Measurements from ENCODE around the gene MCHR1.

Gene MCHR1

DNA sequence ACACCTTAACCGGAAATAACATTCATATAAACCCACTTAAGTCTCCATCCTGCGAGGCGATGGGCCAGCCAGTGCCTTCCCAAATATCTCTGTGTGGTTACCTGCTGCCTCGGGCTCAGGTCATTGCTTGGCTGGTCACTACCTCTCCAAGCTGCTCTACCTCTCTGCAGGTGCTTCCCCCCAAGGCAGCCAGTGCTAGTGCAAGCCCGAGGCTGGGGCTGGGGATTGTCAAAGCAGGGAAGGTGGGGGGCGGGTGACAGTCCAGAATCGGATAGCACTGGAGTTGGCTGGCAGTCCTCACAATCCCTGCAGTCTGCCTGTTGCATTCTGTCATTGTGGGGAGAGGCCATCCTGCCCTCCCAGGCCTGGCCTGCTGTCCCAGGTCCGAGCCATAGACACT lies 11.1 kb downstream of the MCHR1 start:
- no peak for DNase-seq (ENCODE audit: low read depth, low spot score)
- H3K36me3 ChIP-seq (ENCODE audit: insufficient read depth, low read length), result no peaks in the 10 kb centered on the region
- no peak overlapping the region for H3K9ac ChIP-seq (ENCODE audit: insufficient read length)
- no peak overlapping the region for H3K27ac ChIP-seq
- TF ChIP-seq FOXP2 (optimal IDR thresholded peaks at IDR 0.05; ENCODE audit: control extremely low read depth, extremely low read length, insufficient read depth) (no peak), EZH2 (IDR thresholded peaks at IDR 0.05) (no peak), POLR2AphosphoS5 (IDR thresholded peaks at IDR 0.05; ENCODE audit: borderline replicate concordance, low read depth, low read length) (no peak)
- no peak overlapping the region for H3K4me3 ChIP-seq
- no peaks in the 10 kb centered on the region for H3K9me3 ChIP-seq (ENCODE audit: low read depth, low read length)

DNA sequence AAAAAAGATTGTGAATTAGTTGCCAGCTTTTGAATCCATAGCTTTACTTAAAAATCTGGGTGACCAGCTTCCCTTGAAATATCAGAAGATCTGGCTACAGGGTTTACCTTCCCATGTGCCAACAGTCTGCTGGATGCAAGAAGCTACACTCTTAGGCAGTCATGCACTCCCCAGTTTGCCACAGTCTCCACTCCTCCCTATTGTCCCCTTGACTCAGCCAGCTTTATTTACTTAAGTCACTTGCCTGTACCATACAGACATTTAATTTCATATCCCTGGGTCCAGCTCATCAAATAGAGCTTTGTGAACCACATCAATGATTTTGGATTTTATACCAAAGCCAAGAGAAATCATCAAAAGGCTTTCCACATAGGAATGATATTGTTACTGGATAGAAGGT lies 12.2 kb downstream of the MCHR1 start:
- Histone ChIP-seq H3K27ac (no peak overlapping the region), H3K4me3 (no peak overlapping the region), H3K9me3 (ENCODE audit: low read depth, low read length) (no peaks in the 10 kb centered on the region), H3K9ac (ENCODE audit: insufficient read length) (no peak overlapping the region), H3K36me3 (ENCODE audit: insufficient read depth, low read length) (no peaks in the 10 kb centered on the region)
- no peak for DNase-seq (ENCODE audit: low read depth, low spot score)
- TF ChIP-seq POLR2AphosphoS5 (IDR thresholded peaks at IDR 0.05; ENCODE audit: borderline replicate concordance, low read depth, low read length) (no peak), FOXP2 (optimal IDR thresholded peaks at IDR 0.05; ENCODE audit: control extremely low read depth, extremely low read length, insufficient read depth) (no peak), EZH2 (IDR thresholded peaks at IDR 0.05) (no peak)

DNA sequence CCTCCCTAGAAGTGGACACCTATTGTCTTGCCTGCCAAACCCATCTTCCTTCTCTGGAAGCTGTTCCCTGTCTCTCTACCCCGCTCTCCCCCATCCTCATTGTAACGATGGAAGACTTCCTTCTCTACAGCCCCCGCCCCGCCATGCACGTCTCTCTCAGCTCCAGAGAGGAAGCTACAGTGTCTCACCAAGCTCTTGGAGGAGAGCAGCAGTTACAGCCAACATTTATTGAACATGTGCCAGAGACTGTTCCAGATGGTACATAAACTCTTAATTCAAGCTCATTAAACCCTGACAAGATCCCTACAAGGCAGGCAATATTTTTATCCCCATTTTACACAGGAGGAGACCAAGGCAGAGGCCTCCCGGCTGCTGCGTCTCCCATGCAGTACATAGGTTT lies 15.1 kb downstream of the MCHR1 start:
- H3K9ac ChIP-seq (ENCODE audit: insufficient read length), result no peak overlapping the region
- no peaks in the 10 kb centered on the region for H3K36me3 ChIP-seq (ENCODE audit: insufficient read depth, low read length)
- H3K4me3 ChIP-seq, result no peak overlapping the region
- H3K9me3 ChIP-seq (ENCODE audit: low read depth, low read length), result no peaks in the 10 kb centered on the region
- no peak for TF ChIP-seq FOXP2 (optimal IDR thresholded peaks at IDR 0.05; ENCODE audit: control extremely low read depth, extremely low read length, insufficient read depth)
- TF ChIP-seq POLR2AphosphoS5 (IDR thresholded peaks at IDR 0.05; ENCODE audit: borderline replicate concordance, low read depth, low read length), result no peak
- TF ChIP-seq EZH2 (IDR thresholded peaks at IDR 0.05), result no peak
- H3K27ac ChIP-seq, result no peak overlapping the region
- no peak for DNase-seq (ENCODE audit: low read depth, low spot score)

DNA sequence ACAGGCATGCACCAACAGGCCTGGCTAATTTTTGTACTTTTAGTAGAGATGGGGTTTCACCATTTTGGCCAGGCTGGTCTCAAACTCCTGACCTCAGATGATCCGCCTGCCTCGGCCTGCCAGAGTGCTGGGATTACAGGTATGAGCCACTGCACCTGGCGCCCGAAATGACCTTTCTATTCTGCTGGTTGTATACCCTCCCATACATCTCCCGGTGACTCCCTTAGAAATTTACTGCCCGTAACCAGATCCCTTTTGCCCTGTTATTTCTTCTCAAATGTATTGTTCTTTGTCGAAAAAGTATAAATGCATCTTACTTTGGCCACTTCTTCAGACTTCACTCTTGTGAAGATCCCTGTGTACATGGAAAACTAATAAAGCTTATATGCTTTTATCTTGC lies 22.0 kb downstream of the MCHR1 start:
- Histone ChIP-seq H3K9ac (ENCODE audit: insufficient read length) (no peak overlapping the region), H3K9me3 (ENCODE audit: low read depth, low read length) (no peaks in the 10 kb centered on the region), H3K4me3 (no peak overlapping the region), H3K36me3 (ENCODE audit: insufficient read depth, low read length) (no peaks in the 10 kb centered on the region), H3K27ac (no peak overlapping the region)
- no peak for TF ChIP-seq FOXP2 (optimal IDR thresholded peaks at IDR 0.05; ENCODE audit: control extremely low read depth, extremely low read length, insufficient read depth)
- no peak for TF ChIP-seq POLR2AphosphoS5 (IDR thresholded peaks at IDR 0.05; ENCODE audit: borderline replicate concordance, low read depth, low read length)
- TF ChIP-seq EZH2 (IDR thresholded peaks at IDR 0.05), result no peak
- DNase-seq (ENCODE audit: low read depth, low spot score), result no peak

DNA sequence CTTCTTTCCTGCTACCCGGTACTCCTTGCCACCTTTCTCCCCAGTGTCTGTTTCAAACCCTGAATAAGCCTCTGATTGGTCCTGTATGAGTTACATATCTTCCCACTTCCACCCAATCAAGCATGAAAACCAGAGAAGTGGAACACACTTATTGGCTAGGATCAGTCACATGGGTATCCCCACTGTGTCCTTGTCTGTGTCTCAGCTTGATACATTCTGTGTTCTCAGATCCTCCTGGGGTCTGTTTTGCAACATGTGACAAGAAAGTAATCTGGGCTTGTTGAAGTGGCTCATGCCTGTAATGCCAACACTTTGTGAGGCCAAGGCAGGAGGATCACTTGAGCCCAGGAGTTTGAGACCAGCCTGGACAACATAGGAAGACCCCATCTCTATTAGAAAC lies 23.9 kb downstream of the MCHR1 start:
- no peak for TF ChIP-seq POLR2AphosphoS5 (IDR thresholded peaks at IDR 0.05; ENCODE audit: borderline replicate concordance, low read depth, low read length)
- no peak for TF ChIP-seq FOXP2 (optimal IDR thresholded peaks at IDR 0.05; ENCODE audit: control extremely low read depth, extremely low read length, insufficient read depth)
- TF ChIP-seq EZH2 (IDR thresholded peaks at IDR 0.05), result no peak
- Histone ChIP-seq H3K4me3 (no peak overlapping the region), H3K27ac (no peak overlapping the region; the same call in 1 of the 2 replicates), H3K9me3 (ENCODE audit: low read depth, low read length) (no peaks in the 10 kb centered on the region), H3K9ac (ENCODE audit: insufficient read length) (no peak overlapping the region), H3K36me3 (ENCODE audit: insufficient read depth, low read length) (no peaks in the 10 kb centered on the region)
- no peak for DNase-seq (ENCODE audit: low read depth, low spot score)

DNA sequence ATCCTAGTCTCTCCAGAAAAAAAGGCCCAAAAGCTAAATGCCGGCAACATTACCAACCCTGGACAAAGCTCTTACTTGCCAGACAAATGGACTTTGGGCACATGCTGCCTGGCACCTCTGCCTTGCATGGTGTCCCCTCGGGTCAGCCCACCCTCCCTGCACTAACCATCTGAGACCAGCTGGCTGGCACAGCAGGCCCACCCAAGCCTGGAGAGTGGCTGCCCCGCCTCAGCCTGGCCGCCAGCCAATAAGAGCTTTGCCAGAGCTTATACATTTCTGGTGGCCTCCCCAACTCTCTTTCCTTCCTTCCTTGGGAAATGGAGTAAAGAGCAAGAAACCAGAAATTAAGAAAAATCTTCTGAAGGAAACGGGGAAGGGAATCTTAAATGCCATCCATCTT lies 24.5 kb downstream of the MCHR1 start:
- TF ChIP-seq EZH2 (IDR thresholded peaks at IDR 0.05) (no peak), POLR2AphosphoS5 (IDR thresholded peaks at IDR 0.05; ENCODE audit: borderline replicate concordance, low read depth, low read length) (no peak), FOXP2 (optimal IDR thresholded peaks at IDR 0.05; ENCODE audit: control extremely low read depth, extremely low read length, insufficient read depth) (no peak)
- H3K9ac ChIP-seq (ENCODE audit: insufficient read length), result no peak overlapping the region
- no peak for DNase-seq (ENCODE audit: low read depth, low spot score)
- H3K27ac ChIP-seq, result no peak overlapping the region; the same call in 1 of the 2 replicates
- no peak overlapping the region for H3K4me3 ChIP-seq
- no peaks in the 10 kb centered on the region for H3K9me3 ChIP-seq (ENCODE audit: low read depth, low read length)
- no peaks in the 10 kb centered on the region for H3K36me3 ChIP-seq (ENCODE audit: insufficient read depth, low read length)

DNA sequence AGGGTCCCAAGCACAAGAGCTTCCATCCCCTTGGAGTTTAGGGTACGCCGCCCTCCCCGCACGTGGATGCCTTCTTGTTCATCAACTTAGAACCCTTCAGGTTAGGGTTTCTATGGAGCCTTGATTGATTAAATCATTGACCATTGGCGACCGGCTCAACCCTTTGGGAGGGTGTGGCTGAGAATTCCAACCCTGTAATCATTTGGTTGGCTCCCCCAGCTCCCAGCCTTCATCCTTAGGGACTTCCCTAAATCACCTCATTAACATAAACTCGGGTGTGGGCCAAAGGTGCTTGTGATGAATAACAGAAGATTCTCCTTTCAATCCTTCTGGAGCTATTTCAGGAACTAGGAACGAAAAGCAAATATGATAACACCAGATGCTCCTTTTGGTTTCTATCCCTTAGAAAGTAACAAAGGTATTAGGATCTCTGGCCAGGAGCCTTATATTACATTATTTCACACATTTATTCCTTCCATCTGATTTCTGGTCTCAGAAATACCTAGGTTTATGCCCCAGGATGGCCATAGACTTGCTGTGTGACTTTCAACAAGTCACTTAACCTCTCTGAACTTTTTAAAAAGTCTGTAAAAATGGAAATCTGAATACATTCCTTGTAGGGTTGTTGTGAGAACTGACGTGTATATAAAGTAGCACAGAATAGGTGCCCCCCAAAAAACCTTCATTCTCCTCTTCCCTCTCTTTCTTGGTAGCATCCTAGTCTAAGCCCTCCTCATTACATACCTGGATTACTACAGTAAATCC lies 26.8 kb downstream of the MCHR1 start:
- TF ChIP-seq FOXP2 (optimal IDR thresholded peaks at IDR 0.05; ENCODE audit: control extremely low read depth, extremely low read length, insufficient read depth) (no peak), EZH2 (IDR thresholded peaks at IDR 0.05) (no peak), POLR2AphosphoS5 (IDR thresholded peaks at IDR 0.05; ENCODE audit: borderline replicate concordance, low read depth, low read length) (no peak)
- no peaks in the 10 kb centered on the region for H3K9me3 ChIP-seq (ENCODE audit: low read depth, low read length)

DNA sequence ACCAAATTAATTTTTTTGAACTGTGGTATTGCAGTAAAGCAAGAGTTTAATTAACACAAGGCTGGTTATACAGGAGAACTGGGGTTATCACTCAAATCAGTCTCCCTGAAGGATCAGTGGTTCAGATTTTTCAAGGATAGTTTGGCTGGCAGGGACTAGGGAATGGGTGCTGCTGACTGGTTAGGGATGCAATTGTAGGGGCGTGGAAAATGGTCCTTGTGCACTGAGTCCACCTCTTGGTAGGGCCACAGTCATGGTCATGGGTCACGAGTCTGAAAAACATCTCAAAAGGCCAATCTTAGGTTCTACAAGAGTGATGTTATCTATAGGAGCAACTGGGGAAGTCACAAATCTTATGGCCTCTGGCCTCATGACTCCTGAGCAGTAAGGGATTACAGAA lies 27.9 kb downstream of the MCHR1 start:
- DNase-seq (ENCODE audit: low read depth, low spot score), result no peak
- no peak overlapping the region for H3K27ac ChIP-seq
- H3K9ac ChIP-seq (ENCODE audit: insufficient read length), result no peak overlapping the region
- H3K9me3 ChIP-seq (ENCODE audit: low read depth, low read length), result no peaks in the 10 kb centered on the region
- TF ChIP-seq FOXP2 (optimal IDR thresholded peaks at IDR 0.05; ENCODE audit: control extremely low read depth, extremely low read length, insufficient read depth), result no peak
- no peak for TF ChIP-seq POLR2AphosphoS5 (IDR thresholded peaks at IDR 0.05; ENCODE audit: borderline replicate concordance, low read depth, low read length)
- no peak for TF ChIP-seq EZH2 (IDR thresholded peaks at IDR 0.05)
- H3K4me3 ChIP-seq, result no peak overlapping the region
- no peaks in the 10 kb centered on the region for H3K36me3 ChIP-seq (ENCODE audit: insufficient read depth, low read length)

More for the DNA sequence above, 26.8 kb downstream of the MCHR1 start:
- H3K4me3 ChIP-seq, result no peak overlapping the region
- no peak for DNase-seq (ENCODE audit: low read depth, low spot score)
- H3K27ac ChIP-seq, result no peak overlapping the region
- no peaks in the 10 kb centered on the region for H3K36me3 ChIP-seq (ENCODE audit: insufficient read depth, low read length)
- no peak overlapping the region for H3K9ac ChIP-seq (ENCODE audit: insufficient read length)

DNA sequence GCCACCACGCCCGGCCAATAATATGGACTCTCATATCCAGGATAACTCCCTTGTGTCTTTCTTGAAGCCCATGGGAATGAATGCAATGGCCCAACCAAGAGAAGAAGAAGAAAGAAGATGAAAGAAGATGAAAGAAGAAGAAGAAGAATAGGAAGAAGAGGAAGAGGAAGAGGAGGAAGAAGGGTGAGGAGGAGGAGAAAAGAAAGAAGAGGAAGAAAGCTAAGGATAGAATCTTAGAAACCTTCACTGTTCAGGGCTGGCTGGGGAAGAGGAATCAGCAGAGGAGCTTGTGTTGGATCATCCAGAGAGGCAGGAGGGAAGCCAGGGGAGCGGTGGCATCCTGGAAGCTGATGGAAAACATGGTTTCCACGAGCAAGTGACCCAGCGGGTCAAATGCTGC lies 28.9 kb downstream of the MCHR1 start:
- Histone ChIP-seq H3K4me3 (no peak overlapping the region), H3K9ac (ENCODE audit: insufficient read length) (no peak overlapping the region), H3K9me3 (ENCODE audit: low read depth, low read length) (no peaks in the 10 kb centered on the region), H3K36me3 (ENCODE audit: insufficient read depth, low read length) (no peaks in the 10 kb centered on the region), H3K27ac (no peak overlapping the region)
- TF ChIP-seq POLR2AphosphoS5 (IDR thresholded peaks at IDR 0.05; ENCODE audit: borderline replicate concordance, low read depth, low read length) (no peak), EZH2 (IDR thresholded peaks at IDR 0.05) (no peak), FOXP2 (optimal IDR thresholded peaks at IDR 0.05; ENCODE audit: control extremely low read depth, extremely low read length, insufficient read depth) (no peak)
- no peak for DNase-seq (ENCODE audit: low read depth, low spot score)

Data from SK-N-MC (cell line).